Caki2 (cell line): ENCODE measurements around the gene GATB. TPM values are rescaled to one million over a fixed set of nuclear protein-coding genes. Genes with fewer than 3 reads are reported as not detected.

Experiments used
- DNase-seq: peaks from one replicate; pipeline ENCODE4 v3.0.0-alpha.2; 2015; ENCODE audit warnings: low read depth
- in situ Hi-C: cut with HindIII; loops from 2 replicates; pipeline ENCODE4 v1.10.0; 2016; ENCODE audit warnings: low sequenced_read_pairs, low pct_unique_long_range_greater_than_20kb, mixed read lengths
- total RNA-seq: library from RNA; depleted of rRNA; stranded (reverse); fragments of >200 nt; shearing (Covaris generic); gene quantifications from 2 replicates; pipeline ENCODE4 v1.2.3, GENCODE V29; 2014; ENCODE audit warnings: low replicate concordance

GATB gene
- total RNA-seq, 1 experiment from 2014 or later = 41.2 TPM

DNA sequence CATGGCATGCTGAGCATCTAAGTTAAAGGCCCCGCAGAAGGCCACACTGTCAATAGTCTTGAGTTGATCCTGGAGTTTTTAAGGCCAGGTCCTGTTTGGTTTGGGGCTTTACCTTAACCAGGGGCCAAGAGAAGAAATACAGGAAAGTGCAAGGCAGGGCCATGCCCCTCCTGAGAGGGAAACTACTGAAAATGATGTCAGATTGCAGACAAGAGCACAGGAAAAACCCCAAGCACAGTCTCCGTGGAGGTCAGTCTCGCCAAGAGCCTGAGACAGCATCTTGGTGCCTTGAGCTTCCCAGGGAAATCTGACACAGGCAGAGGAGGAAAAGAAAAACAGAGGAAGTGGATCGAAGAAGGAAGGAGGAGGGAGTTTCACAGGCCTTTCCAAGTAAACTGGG lies 32.2 kb upstream of the GATB start:
- no peak for DNase-seq
- in situ Hi-C loops = no loop called here

DNA sequence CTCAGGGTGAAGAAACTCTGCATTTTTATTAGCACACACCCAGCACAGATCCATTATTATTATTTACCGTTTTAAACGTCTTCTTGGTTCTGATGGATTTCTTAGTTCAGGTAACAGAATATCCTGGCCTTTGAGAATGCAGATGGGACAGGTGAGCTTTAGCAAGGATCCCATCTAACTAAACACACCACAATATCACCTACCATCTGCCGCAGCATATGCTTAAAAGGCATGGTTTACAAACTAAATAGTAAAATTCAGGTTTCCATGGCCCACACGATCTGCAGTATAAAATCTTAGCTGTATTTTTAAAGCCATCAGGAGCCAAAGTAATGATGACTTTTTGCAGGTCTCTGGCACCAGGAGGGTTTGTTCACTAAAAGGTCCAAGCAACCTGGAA lies 31.7 kb upstream of the GATB start:
- in situ Hi-C loops = no loop called here
- DNase-seq = no peak

DNA sequence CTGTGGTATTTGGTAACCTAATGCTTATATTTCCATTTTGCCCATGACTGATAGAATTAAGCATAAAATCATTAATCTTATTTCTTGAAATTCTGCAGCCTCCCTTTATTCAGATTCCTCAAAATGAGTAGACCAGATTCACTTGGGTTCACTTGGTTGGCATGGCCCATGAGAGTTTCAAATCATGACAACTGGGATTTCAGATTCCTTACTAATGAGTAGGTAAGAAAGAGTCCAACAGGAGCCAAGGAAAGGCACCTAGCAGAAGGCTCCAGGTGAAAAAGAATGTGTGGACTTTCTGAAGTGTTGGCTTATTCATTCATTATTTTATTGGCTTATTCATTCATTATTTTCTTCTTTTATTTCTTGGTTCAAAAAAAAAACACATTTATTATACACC lies 27.2 kb upstream of the GATB start:
- in situ Hi-C loops = no loop called here
- DNase-seq = no peak

DNA sequence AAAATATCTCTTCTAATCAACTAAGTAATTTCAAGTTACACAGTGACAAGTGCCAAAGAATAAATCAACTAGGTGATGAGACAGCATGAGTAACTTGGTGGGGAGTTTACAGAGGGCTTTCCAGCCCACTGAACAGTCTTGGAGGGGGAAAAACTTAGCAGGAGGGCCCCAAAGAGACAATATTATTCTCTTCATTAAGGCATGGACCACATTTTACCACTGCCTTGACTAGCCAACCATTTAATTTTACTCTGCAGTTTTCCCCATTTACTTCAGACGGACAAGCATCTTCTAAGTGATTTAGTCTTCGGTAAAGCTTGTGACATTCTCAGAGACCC lies 25.3 kb upstream of the GATB start:
- DNase-seq = no peak
- in situ Hi-C loops = no loop called here

DNA sequence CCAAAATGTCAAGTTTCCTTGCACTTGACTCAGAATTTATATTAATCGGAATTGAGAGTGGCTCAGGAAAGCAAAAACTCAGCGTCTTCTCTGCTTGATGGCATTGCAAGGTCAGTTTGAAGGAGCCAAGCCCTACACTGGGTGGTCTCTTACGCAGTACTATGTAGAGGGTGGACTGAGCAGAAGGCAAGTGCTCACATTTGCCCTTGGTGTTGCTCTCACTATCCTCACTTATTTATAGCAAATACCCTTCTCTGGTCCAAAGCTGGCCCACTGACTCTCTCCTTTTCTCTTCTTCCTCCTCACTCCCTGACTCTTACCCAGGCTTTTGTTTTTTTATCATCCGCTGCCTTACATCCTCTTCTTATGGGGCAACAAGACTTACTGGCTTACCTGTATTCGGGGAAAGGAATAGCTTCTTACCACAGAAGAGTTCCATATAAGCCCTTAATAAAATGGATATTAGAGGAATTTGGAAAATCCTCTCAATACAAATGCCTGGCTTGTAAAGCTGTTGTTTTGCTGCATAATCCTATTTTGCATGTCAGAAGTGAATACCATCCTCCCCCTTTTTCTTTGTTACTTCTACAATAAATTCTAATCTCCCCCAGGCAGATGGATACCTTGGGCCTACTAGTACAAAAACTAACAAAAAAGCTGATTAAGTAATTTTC lies 24.8 kb upstream of the GATB start:
- no peak for DNase-seq
- in situ Hi-C loops = no loop called here

GRCh38 chr4:151784706-151785105 lies 23.9 kb upstream of the GATB start:
- DNase-seq = no peak
- in situ Hi-C loops = no loop called here

DNA sequence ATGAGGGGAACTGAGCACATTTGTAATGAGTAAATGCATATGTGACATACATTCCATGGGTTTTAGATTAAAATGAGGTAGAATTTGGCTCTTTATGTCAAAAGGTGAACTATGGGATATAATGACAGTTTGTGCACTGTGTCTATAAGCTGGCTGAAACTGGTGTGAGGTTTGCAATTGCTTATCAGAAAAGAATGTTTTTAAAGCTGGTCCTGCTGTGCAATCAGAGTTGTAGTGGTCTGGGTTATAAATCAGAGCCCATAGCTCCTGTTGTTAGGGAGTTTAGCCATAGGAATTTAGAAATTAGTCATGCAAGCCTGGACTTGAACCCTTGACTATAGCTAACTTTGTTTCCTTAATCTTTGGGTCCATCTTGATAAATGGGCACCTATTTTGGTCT lies 23.1 kb upstream of the GATB start:
- in situ Hi-C loops = no loop called here

DNA sequence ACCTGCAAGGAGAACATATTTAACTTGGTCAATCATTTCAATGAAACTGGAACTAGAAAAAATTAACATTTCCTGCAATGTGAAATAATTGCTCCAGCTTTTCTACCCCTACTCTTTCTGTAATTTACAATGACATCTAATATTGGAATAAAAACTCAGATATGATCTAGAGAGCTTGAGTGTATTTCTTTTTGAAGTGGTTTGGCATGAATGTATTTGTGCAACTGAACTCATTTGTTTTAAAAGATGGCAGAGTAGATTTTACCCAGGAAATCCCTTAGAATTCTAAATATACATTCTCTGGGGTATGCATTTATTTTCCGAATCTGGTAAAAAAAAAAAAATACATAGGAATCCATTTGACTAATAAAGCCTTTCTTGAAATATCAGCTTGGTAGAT lies 21.5 kb upstream of the GATB start:
- no peak for DNase-seq
- in situ Hi-C loops = no loop called here

More for the DNA sequence above, 23.1 kb upstream of the GATB start:
- DNase-seq = no peak

GRCh38 chr4:151781026-151781425 lies 20.2 kb upstream of the GATB start:
- in situ Hi-C loops = no loop called here
- DNase-seq = no peak

DNA sequence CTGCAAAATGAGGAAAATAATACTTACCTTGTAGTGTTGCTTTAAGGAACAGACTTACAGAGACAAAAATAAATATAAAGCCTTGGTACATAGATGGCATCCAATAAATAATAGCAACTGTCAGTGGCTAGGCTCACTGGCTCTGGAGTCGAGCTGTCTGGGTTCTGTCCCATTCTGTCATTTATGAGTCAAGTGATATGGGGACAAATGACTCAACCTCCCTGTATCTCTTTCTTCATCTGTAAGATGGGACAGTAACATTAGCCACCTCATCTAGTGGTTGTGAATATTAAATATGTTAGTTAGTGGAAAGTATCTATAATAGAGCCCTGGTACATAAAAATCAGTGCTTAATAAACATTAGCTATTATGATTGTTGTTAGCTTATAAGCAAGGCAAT lies 16.7 kb upstream of the GATB start:
- in situ Hi-C loops = no loop called here

DNA sequence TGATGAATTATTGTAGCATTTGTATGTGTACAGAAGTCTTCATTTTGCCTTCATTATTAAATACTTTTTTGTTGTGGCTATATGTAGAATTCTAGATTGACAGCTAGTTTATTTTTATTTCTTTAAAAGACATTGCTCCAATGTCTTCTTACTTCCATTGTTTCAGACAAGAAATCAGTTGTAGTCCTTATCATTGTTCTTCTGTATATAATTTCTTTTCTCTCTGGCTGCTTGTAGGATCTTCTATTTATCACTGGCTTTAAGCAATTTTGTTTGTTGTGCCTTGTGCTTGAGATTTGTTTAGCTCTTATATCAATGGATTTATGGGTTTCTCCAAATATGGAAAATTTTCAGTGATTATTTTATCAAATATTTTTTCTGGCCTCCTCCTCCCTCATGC lies 13.5 kb upstream of the GATB start:
- no peak for DNase-seq
- in situ Hi-C loops = no loop called here

More for the DNA sequence above, 16.7 kb upstream of the GATB start:
- DNase-seq = no peak

DNA sequence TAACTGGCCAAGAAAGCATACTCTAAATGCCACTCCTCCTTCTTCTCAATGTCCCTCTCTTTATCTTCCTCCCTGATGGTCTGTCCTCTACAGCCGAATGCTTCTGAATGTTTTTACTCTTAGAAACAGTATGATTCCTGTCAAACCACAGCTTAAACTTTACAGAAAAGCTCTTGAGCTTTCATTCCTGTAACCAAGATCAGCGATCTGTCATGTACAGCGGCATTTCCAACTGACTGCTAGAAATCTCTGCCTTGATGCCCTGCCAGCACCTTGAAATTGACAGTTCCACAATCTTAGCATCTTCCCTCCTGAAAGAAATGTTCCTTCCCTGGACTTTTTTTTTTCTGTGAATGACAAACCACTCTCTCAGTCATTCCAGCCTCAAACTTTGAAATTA lies 11.5 kb upstream of the GATB start:
- in situ Hi-C loops = no loop called here
- no peak for DNase-seq

DNA sequence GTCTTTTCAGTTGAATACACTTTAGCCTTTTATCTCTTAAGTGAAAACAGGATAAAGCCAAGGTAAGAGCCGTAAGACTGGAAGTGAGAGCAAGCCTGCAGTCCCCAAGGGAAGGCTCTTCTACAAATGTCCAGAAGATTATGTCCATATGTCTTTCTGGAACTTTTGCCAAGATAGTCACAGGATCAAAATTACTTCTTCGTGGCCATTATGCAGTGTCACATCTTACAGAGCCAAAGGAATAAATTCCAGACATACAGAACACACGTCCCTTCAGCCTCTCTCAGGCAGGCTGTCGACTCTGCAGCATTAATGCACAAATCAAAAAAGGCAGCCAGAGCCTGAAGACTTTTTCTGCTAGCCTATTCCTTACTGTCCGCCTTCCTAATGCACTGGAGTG lies 10.9 kb upstream of the GATB start:
- no peak for DNase-seq
- in situ Hi-C loops = no loop called here

DNA sequence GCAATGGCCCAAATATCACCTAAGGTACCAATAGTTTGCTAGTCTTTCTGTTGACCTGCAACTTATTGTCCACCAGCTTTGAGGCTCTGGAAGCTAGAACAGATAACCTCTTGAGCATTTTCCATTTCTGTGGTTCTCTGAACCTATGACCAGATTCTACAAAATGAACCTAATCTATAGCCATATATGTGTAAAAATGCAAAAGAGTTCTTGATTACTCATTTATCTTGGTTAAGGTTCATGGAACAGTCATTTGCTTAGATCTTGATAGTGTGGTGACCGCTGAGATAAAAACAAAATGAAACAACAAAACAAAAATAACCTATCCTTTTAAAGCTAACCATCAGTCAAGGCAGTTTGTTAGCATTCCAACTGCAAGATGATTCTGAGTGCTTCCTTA lies 9.3 kb upstream of the GATB start:
- in situ Hi-C loops = no loop called here
- no peak for DNase-seq

DNA sequence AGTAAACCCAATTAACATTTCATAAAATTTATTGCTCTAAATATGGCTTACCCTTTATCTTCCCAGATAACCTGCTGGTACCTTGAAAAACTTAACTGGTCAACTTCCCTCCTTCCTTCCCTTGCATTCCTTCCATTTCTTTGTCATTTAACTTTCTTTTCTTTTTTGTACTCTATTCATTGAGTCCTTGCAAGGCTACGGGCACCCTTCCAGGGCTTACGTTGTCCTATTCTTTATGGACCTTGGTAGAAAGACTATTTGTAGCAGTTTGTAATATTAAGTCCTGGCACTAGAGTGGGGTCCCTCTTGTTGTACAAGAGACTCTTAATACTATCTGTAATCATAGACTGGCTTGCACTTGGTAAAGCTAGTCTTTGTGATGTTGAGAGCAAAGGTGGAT lies 8.0 kb upstream of the GATB start:
- in situ Hi-C loops = no loop called here
- no peak for DNase-seq

DNA sequence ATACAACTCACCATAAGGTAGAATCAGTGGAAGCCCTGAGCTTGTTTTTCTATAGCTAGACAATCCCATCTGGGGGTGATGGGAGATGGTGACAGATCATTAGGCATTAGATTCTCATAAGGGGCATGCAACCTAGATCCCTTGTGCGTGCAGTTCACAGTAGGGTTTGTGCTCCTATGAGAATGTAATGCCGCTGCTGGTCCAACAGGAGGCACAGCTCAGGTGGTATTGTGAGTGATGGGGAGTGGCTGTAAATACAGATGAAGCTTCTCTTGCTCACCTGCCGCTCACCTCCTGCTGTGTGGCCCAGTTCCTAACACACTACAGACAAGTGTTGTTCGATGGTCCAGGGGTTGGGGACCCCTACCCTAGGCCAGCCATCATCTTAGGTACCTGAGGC lies 5.9 kb upstream of the GATB start:
- in situ Hi-C loops = no loop called here
- no peak for DNase-seq

- in situ Hi-C loops = no loop called here
- no peak for DNase-seq
These were observed 805 bp downstream of the GATB start for GRCh38 chr4:151760002-151760401.

GRCh38 chr4:151753056-151753455 lies 7.8 kb downstream of the GATB start:
- in situ Hi-C loops = no loop called here
- DNase-seq = no peak

DNA sequence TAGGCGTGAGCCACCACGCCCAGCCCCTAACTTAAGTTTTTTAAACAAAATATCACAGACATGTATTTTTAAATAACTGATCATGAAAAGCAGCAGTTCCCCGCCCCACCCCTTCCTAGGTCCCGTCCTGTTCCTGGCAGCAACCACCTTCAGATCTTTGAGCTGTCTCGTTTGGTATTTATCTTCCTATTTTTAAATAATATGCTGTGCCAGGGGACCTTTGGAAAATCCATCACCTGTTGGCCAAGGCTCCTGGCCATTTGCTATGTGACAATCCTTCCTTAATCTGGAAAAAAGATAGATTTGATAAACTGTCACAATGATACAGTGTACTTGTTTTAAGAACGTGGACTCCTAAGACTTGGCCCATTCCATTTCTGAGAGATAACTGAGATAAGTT lies 10.7 kb downstream of the GATB start:
- DNase-seq = no peak
- in situ Hi-C loops = no loop called here

- DNase-seq = no peak
- in situ Hi-C loops = no loop called here
These were observed 15.2 kb downstream of the GATB start for GRCh38 chr4:151745481-151746231.
